Prostate gland (tissue), 2 donors: ENCODE data around the gene NSG2. TPM values are rescaled to one million over a fixed set of nuclear protein-coding genes. Genes with fewer than 3 reads are reported as not detected.

ENCODE experiments used
- DNase-seq: peaks from one replicate; pipeline ENCODE4 v3.0.0-alpha.2; 2019; ENCODE audit warnings: low spot score
- H3K27ac ChIP-seq, 2 donors: fragments of 200-600 bp; sonication (generic); 2 replicates each; pipeline ENCODE4 v1.5.1; 2017 to 2019
- H3K27me3 ChIP-seq: fragments of 200-600 bp; sonication (generic); replicated peaks from 2 replicates; pipeline ENCODE4 v1.5.1; 2019; ENCODE audit not compliant: insufficient read depth
- H3K36me3 ChIP-seq, 2 donors: fragments of 200-600 bp; sonication (generic); 1 replicate in 1 of 2; 2 replicates in 1 of 2; pipeline versions ENCODE4 v1.5.1 to v1.8.1; 2017 to 2019
- H3K4me1 ChIP-seq: fragments of 200-600 bp; sonication (generic); replicated peaks from 2 replicates; pipeline ENCODE4 v1.5.1; 2019
- H3K4me3 ChIP-seq, 2 donors: fragments of 200-600 bp; sonication (generic); 2 replicates each; pipeline ENCODE4 v1.5.1; 2017 to 2019
- H3K9me3 ChIP-seq: fragments of 200-600 bp; sonication (generic); 2 replicates; pipeline ENCODE4 v1.5.1; 2017
- CTCF ChIP-seq, 4 experiments: fragments of 200-600 bp in 2 of 4; fragments of 450-650 bp in 2 of 4; sonication (generic) in 2 of 4; IDR thresholded peaks; 1 replicate in 3 of 4; 2 replicates in 1 of 4; pipeline ENCODE4 v1.5.1; 2016 to 2019; ENCODE audit warnings: antibody characterized with exemption in 4 of 4, mild to moderate bottlenecking in 2 of 4, moderate library complexity in 2 of 4
- POLR2A ChIP-seq: fragments of 450-650 bp; IDR thresholded peaks from one replicate; pipeline ENCODE4 v1.6.1; 2016; ENCODE audit warnings: antibody characterized with exemption, mild to moderate bottlenecking
- POLR2AphosphoS5 ChIP-seq: sonication (generic); formaldehyde crosslinking; IDR thresholded peaks from one replicate; pipeline ENCODE4 v1.6.1; 2017; ENCODE audit warnings: antibody characterized with exemption
- WGBS: methylation state at CpG from one replicate; pipeline ENCODE4 v1.1.5; 2018; 5-methylcytosine and 5-hydroxymethylcytosine counted together
- intact Hi-C: fragments of 100-400 bp; cut with DNase I; formaldehyde crosslinking; loops from one replicate; pipeline ENCODE4 v1.14.2; 2022
- total RNA-seq, 2 donors: library from RNA; depleted of rRNA; stranded (reverse); fragments of >200 nt; gene quantifications; one replicate each; pipeline ENCODE4 v1.1.0, GENCODE V29; 2016

Gene NSG2
- total RNA-seq, 2 donors from 2014 or later, result 0.74 TPM; not detected in 1

GRCh38 chr5:174020928-174021304 lies 24.6 kb upstream of the NSG2 start:
- no peak for DNase-seq

GRCh38 chr5:174022384-174023095 lies 23.0 kb upstream of the NSG2 start:
- intact Hi-C loops, result no loop called here
- TF ChIP-seq POLR2AphosphoS5 (no peak), POLR2A (no peak), CTCF (IDR thresholded peaks at IDR 0.05) (no peak)
- Histone ChIP-seq H3K36me3 (no peaks in the 10 kb centered on the region), H3K27ac (no peak overlapping the region), H3K4me1 (no peaks in the 10 kb centered on the region), H3K9me3 (no peaks in the 10 kb centered on the region), H3K4me3 (no peak overlapping the region), H3K27me3 (no peaks in the 10 kb centered on the region)
- 53% methylated on average over 4 of the region's 4 CpGs for WGBS
- no peak for DNase-seq

More at GRCh38 chr5:174020928-174021304, 24.6 kb upstream of the NSG2 start:
- no peak for TF ChIP-seq POLR2A
- no peak for TF ChIP-seq POLR2AphosphoS5
- no peak for TF ChIP-seq CTCF (IDR thresholded peaks at IDR 0.05)
- intact Hi-C loops, result no loop called here
- WGBS, result 87% methylated on average over 3 of the region's 3 CpGs
- no peaks in the 10 kb centered on the region for H3K9me3 ChIP-seq
- H3K27me3 ChIP-seq, result no peaks in the 10 kb centered on the region
- H3K27ac ChIP-seq, result no peak overlapping the region
- no peaks in the 10 kb centered on the region for H3K4me1 ChIP-seq
- no peak overlapping the region for H3K4me3 ChIP-seq
- no peaks in the 10 kb centered on the region for H3K36me3 ChIP-seq

- Histone ChIP-seq H3K36me3 (no peaks in the 10 kb centered on the region), H3K27ac (no peak overlapping the region), H3K9me3 (no peaks in the 10 kb centered on the region), H3K4me3 (no peak overlapping the region), H3K27me3 (no peaks in the 10 kb centered on the region), H3K4me1 (no peaks in the 10 kb centered on the region)
- DNase-seq, result no peak
- intact Hi-C loops, result no loop called here
- WGBS, result 87% methylated on average over 2 of the region's 2 CpGs
- TF ChIP-seq POLR2AphosphoS5 (no peak), POLR2A (no peak), CTCF (IDR thresholded peaks at IDR 0.05) (no peak)
These were observed 15.2 kb upstream of the NSG2 start for GRCh38 chr5:174030286-174030685.

GRCh38 chr5:174044466-174045254 lies 846 bp upstream of the NSG2 start:
- no peak for DNase-seq
- H3K36me3 ChIP-seq, result no peaks in the 10 kb centered on the region
- WGBS, result 83% methylated on average over 6 of the region's 6 CpGs
- peaks cover 2% of the 10 kb centered on the region for H3K27me3 ChIP-seq
- no peaks in the 10 kb centered on the region for H3K9me3 ChIP-seq
- H3K4me3 ChIP-seq, result no peak overlapping the region
- no peaks in the 10 kb centered on the region for H3K4me1 ChIP-seq
- TF ChIP-seq CTCF (IDR thresholded peaks at IDR 0.05) (no peak), POLR2AphosphoS5 (no peak)
- intact Hi-C loops, result loop anchor here (2.0 kb wide), 1 partner anchor 266 kb away; no protein-coding TSS in a partner anchor
- H3K27ac ChIP-seq, result no peak overlapping the region
